ENCODE data around the gene CHMP5.

DNA sequence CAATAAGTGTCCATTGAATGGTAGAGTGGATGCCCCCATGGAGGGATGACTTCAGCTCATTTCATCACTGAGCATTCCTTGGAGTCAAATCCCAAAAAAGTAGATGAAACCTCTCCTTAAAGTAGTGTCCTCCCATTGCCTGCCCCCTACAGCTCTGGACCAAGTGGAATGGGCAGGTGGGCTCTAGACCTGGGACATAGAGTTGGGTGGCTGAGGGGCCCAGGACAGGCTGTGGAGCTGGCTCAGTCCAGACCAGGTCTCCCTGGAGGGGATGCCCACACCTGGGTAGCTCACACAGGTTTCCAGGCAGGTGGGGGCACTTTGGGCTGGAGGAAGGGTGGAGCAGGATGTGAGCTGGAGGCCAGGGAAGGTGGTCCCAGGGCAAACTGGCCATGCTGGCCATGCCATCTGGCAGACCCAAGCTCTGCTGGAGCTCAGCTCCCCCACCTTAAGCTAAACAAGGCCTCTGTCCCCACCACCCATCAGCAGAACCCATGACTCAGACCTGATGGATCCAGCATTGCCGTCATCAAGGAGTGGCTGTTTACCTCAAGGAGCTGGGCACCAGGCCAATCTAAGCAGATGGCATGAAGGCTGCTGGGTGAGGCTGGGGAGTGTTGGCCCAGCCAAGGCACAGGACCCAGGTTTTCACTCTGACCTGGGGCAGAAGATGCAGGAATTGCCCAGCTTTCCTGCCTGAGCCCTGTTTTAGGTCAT lies 31.1 kb upstream of the CHMP5 start:
- TF ChIP-seq CTCF (IDR thresholded peaks at IDR 0.05 in 2 of 3, conservative IDR thresholded peaks at IDR 0.05 in 1 of 3; ENCODE audit: borderline replicate concordance in 1 of 3, insufficient read depth in 1 of 3, low read depth in 2 of 3, low read length in 2 of 3) (no peak), POLR2AphosphoS5 (IDR thresholded peaks at IDR 0.05; ENCODE audit: low read depth, low read length) (peak; percentile 69), EZH2 (IDR thresholded peaks at IDR 0.05) (no peak), MAX (IDR thresholded peaks at IDR 0.05) (no peak), JUND (IDR thresholded peaks at IDR 0.05) (no peak), ZNF274 (IDR thresholded peaks at IDR 0.05; ENCODE audit: low read depth, low read length) (no peak), FOSL1 (IDR thresholded peaks at IDR 0.05; ENCODE audit: low read depth) (no peak), POLR2A (IDR thresholded peaks at IDR 0.05; ENCODE audit: borderline replicate concordance, extremely low read depth, insufficient read depth, insufficient read length) (no peak), CEBPB (IDR thresholded peaks at IDR 0.05; ENCODE audit: low read depth) (no peak), EGR1 (IDR thresholded peaks at IDR 0.05; ENCODE audit: low read depth) (no peak), YY1 (IDR thresholded peaks at IDR 0.05; ENCODE audit: extremely low read depth, insufficient replicate concordance, low read depth, low read length) (peak; percentile 45)

Measured in HCT116 (cell line).